K562 (cell line): ENCODE data around the gene DHX35. TPM values are rescaled to one million over a fixed set of nuclear protein-coding genes. Genes with fewer than 3 reads are reported as not detected.

Source experiments
- CBFA2T3 ChIP-seq: fragments of 450-650 bp; IDR thresholded peaks from 2 replicates; pipeline ENCODE4 v1.6.1; 2017
- DDX20 ChIP-seq: fragments of 450-650 bp; IDR thresholded peaks from 2 replicates; pipeline ENCODE4 v1.6.1; 2016; ENCODE audit warnings: missing genetic modification characterization, low read depth, mild to moderate bottlenecking, missing compliant biosample characterization, moderate library complexity
- HNRNPUL1 ChIP-seq: fragments of 200-400 bp; formaldehyde crosslinking; IDR thresholded peaks from 2 replicates; pipeline ENCODE4 v1.6.1; 2017; ENCODE audit warnings: low read length
- PTRF ChIP-seq: fragments of 450-650 bp; IDR thresholded peaks from 2 replicates; pipeline ENCODE4 v1.6.1; 2016; ENCODE audit warnings: mild to moderate bottlenecking, missing genetic modification characterization, missing compliant biosample characterization
- RBM22 ChIP-seq: fragments of 200-400 bp; formaldehyde crosslinking; IDR thresholded peaks from 2 replicates; pipeline ENCODE4 v1.6.1; 2018; ENCODE audit warnings: low read length, low read depth; ENCODE audit not compliant: poor library complexity, severe bottlenecking
- TAL1 ChIP-seq: fragments of 450-650 bp; IDR thresholded peaks from 2 replicates; pipeline ENCODE4 v1.6.1; 2016; ENCODE audit warnings: mild to moderate bottlenecking
- THAP7 ChIP-seq: fragments of 250-450 bp; sonication (Bioruptor Pico); IDR thresholded peaks from 2 replicates; pipeline ENCODE4 v1.5.0; 2021
- TRIM28 ChIP-seq: fragments of 450-650 bp; IDR thresholded peaks from 2 replicates; pipeline ENCODE4 v1.6.1; 2017
- ZBED1 ChIP-seq: IDR thresholded peaks from 2 replicates; pipeline ENCODE4 v1.6.1; 2014
- ZNF586 ChIP-seq: fragments of 450-650 bp; formaldehyde crosslinking; conservative IDR thresholded peaks from 2 replicates; pipeline ENCODE4 v1.4.0; 2020; ENCODE audit warnings: mild to moderate bottlenecking, moderate library complexity
- polyA plus RNA-seq, 8 experiments: library from polyadenylated mRNA; depleted of rRNA in 4 of 8; stranded (reverse) in 5 of 8; unstranded in 3 of 8; fragments of >200 nt; fragmentation: Nextera tagmentation in 2 of 8; fragmentation: Illumina TruSeq in 1 of 8; extraction: Ambion mirVana in 2 of 8; extraction: Trizol in 1 of 8; gene quantifications; 2 replicates each; pipeline versions ENCODE4 v1.2.1 to v1.2.3, GENCODE V29; 2011 to 2014; ENCODE audit warnings: inconsistent platforms in 1 of 8, missing spikeins in 1 of 8
- total RNA-seq, 7 experiments: library from RNA; depleted of rRNA in 6 of 7; stranded (reverse); fragments of >200 nt in 6 of 7; fragmentation: Illumina TruSeq in 2 of 7; extraction: Trizol in 2 of 7; gene quantifications; 2 replicates each; pipeline versions ENCODE4 v1.2.1 to v1.2.3, GENCODE V29; 2011 to 2021; ENCODE audit warnings: low replicate concordance in 1 of 7
- TF ChIP-seq, protein P1 (sequence below): fragments of 450-650 bp; IDR thresholded peaks from 2 replicates; pipeline ENCODE4 v1.6.1; 2016; ENCODE audit warnings: low read depth
- TF ChIP-seq, protein P2 (sequence below), 2 experiments: IDR thresholded peaks; 2 replicates each; pipeline ENCODE4 v1.6.1; 2012; ENCODE audit warnings: improper control_type of control experiment in 2 of 2, low read depth in 2 of 2, low read length in 2 of 2, borderline replicate concordance in 1 of 2
- TF ChIP-seq, protein P3 (sequence below): fragments of 450-650 bp; conservative IDR thresholded peaks from 2 replicates; pipeline ENCODE4 v1.6.1; 2016; ENCODE audit warnings: missing genetic modification characterization, low read depth, mild to moderate bottlenecking, missing compliant biosample characterization, moderate library complexity
- TF ChIP-seq, protein P4 (sequence below): sonication (generic); formaldehyde crosslinking; IDR thresholded peaks from 2 replicates; pipeline ENCODE4 v1.8.1; 2023; ENCODE audit warnings: mild to moderate bottlenecking, missing genetic modification reagents

DHX35 gene
- total and polyA plus RNA-seq, 9 of the 15 experiments (the other 6 are each of a cell fraction or from before 2014, with no cell fraction given), result 6.5 to 25.6 (median 16.9) TPM

DNA sequence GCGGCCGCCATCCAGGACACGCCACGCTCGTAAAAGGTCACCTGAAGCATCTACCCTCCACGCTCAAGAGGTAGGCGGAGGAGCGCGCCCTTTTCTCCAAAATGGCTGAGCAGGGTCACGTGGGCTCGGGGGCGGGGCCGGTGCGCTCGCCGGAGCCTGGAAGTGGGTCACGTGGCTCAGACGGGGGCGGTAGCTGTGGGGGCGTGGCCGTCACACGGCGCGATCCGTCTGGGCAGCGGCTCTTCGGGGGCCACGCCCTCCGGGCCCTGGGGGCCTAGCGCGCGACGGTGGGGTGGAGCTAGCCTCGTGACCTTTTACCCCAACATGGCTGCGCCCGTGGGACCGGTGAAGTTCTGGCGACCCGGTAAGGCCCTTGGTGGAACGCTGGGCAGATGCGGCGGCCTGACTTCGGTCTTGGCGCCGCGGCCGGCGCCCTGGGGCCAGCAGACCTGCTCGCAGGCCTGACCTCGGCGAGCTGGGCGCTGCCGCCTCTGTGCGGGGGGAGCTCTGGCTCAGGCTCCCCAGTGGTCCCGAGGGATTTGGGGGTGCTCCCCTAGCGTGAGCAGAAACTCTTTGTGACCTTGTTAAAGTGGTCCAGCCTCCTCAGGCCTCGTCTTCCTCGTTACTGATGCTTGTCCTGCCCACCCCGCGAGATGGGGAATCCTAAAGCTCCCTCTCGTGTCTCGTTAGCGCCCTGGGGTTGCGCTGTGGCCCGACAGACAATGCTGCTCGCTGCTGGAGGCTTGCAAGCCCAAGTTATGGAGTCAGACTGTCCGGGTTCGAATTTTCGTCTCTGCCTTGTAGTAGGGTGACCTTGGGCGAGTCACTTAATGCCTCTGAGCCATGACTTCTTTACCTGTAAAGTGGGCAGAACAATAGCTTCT is at the start of gene DHX35 (continued):
- TF ChIP-seq THAP7 (peak; percentile 47; the same call in 1 of the 2 replicates), CBFA2T3 (no peak), RBM22 (no peak), PTRF (tag) (no peak), TRIM28 (no peak), TAL1 (no peak), ZBED1 (no peak), DDX20 (no peak), HNRNPUL1 (no peak), ZNF586 (CRISPR knock-in tag) (no peak)
- TF ChIP-seq, protein P1, sequence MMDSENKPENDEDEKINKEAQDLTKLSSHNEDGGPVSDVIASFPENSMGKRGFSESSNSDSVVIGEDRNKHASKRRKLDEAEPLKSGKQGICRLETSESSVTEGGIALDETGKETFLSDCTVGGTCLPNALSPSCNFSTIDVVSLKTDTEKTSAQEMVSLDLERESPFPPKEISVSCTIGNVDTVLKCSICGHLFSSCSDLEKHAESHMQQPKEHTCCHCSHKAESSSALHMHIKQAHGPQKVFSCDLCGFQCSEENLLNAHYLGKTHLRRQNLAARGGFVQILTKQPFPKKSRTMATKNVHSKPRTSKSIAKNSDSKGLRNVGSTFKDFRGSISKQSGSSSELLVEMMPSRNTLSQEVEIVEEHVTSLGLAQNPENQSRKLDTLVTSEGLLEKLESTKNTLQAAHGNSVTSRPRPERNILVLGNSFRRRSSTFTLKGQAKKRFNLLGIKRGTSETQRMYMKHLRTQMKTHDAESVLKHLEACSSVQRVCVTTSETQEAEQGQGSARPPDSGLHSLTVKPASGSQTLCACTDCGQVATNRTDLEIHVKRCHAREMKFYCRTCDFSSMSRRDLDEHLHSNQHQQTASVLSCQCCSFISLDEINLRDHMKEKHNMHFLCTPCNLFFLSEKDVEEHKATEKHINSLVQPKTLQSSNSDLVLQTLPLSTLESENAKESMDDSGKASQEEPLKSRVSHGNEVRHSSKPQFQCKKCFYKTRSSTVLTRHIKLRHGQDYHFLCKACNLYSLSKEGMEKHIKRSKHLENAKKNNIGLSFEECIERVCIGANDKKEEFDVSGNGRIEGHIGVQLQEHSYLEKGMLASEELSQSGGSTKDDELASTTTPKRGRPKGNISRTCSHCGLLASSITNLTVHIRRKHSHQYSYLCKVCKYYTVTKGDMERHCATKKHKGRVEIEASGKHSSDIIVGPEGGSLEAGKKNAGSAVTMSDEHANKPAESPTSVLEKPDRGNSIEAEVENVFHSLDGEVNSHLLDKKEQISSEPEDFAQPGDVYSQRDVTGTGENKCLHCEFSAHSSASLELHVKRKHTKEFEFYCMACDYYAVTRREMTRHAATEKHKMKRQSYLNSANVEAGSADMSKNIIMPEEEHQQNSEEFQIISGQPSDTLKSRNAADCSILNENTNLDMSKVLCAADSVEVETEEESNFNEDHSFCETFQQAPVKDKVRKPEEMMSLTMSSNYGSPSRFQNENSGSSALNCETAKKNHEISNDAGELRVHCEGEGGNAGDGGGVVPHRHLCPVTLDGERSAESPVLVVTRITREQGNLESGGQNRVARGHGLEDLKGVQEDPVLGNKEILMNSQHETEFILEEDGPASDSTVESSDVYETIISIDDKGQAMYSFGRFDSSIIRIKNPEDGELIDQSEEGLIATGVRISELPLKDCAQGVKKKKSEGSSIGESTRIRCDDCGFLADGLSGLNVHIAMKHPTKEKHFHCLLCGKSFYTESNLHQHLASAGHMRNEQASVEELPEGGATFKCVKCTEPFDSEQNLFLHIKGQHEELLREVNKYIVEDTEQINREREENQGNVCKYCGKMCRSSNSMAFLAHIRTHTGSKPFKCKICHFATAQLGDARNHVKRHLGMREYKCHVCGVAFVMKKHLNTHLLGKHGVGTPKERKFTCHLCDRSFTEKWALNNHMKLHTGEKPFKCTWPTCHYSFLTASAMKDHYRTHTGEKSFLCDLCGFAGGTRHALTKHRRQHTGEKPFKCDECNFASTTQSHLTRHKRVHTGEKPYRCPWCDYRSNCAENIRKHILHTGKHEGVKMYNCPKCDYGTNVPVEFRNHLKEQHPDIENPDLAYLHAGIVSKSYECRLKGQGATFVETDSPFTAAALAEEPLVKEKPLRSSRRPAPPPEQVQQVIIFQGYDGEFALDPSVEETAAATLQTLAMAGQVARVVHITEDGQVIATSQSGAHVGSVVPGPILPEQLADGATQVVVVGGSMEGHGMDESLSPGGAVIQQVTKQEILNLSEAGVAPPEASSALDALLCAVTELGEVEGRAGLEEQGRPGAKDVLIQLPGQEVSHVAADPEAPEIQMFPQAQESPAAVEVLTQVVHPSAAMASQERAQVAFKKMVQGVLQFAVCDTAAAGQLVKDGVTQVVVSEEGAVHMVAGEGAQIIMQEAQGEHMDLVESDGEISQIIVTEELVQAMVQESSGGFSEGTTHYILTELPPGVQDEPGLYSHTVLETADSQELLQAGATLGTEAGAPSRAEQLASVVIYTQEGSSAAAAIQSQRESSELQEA, result no peak
- TF ChIP-seq, protein P2, sequence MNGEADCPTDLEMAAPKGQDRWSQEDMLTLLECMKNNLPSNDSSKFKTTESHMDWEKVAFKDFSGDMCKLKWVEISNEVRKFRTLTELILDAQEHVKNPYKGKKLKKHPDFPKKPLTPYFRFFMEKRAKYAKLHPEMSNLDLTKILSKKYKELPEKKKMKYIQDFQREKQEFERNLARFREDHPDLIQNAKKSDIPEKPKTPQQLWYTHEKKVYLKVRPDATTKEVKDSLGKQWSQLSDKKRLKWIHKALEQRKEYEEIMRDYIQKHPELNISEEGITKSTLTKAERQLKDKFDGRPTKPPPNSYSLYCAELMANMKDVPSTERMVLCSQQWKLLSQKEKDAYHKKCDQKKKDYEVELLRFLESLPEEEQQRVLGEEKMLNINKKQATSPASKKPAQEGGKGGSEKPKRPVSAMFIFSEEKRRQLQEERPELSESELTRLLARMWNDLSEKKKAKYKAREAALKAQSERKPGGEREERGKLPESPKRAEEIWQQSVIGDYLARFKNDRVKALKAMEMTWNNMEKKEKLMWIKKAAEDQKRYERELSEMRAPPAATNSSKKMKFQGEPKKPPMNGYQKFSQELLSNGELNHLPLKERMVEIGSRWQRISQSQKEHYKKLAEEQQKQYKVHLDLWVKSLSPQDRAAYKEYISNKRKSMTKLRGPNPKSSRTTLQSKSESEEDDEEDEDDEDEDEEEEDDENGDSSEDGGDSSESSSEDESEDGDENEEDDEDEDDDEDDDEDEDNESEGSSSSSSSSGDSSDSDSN (IDR thresholded peaks at IDR 0.05; ENCODE audit: borderline replicate concordance in 1 of 2, low read depth in 2 of 2, low read length in 2 of 2), result 0 out of 4 replicates have a peak, but pooled peaks of 1 of the 2 experiments have one; percentile 44
- TF ChIP-seq, protein P3, sequence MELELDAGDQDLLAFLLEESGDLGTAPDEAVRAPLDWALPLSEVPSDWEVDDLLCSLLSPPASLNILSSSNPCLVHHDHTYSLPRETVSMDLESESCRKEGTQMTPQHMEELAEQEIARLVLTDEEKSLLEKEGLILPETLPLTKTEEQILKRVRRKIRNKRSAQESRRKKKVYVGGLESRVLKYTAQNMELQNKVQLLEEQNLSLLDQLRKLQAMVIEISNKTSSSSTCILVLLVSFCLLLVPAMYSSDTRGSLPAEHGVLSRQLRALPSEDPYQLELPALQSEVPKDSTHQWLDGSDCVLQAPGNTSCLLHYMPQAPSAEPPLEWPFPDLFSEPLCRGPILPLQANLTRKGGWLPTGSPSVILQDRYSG (tag), result no peak
- TF ChIP-seq, protein P4, sequence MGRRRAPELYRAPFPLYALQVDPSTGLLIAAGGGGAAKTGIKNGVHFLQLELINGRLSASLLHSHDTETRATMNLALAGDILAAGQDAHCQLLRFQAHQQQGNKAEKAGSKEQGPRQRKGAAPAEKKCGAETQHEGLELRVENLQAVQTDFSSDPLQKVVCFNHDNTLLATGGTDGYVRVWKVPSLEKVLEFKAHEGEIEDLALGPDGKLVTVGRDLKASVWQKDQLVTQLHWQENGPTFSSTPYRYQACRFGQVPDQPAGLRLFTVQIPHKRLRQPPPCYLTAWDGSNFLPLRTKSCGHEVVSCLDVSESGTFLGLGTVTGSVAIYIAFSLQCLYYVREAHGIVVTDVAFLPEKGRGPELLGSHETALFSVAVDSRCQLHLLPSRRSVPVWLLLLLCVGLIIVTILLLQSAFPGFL (CRISPR knock-in tag), result no peak
